NCI-H1417 (cell line): Measurements from ENCODE around the gene CNOT6.

Experiments used
- DNase-seq, 3 experiments: peaks; one replicate each; lab custom pipeline; 2025; lab: John Stamatoyannopoulos, UW

The CNOT6 gene

DNA sequence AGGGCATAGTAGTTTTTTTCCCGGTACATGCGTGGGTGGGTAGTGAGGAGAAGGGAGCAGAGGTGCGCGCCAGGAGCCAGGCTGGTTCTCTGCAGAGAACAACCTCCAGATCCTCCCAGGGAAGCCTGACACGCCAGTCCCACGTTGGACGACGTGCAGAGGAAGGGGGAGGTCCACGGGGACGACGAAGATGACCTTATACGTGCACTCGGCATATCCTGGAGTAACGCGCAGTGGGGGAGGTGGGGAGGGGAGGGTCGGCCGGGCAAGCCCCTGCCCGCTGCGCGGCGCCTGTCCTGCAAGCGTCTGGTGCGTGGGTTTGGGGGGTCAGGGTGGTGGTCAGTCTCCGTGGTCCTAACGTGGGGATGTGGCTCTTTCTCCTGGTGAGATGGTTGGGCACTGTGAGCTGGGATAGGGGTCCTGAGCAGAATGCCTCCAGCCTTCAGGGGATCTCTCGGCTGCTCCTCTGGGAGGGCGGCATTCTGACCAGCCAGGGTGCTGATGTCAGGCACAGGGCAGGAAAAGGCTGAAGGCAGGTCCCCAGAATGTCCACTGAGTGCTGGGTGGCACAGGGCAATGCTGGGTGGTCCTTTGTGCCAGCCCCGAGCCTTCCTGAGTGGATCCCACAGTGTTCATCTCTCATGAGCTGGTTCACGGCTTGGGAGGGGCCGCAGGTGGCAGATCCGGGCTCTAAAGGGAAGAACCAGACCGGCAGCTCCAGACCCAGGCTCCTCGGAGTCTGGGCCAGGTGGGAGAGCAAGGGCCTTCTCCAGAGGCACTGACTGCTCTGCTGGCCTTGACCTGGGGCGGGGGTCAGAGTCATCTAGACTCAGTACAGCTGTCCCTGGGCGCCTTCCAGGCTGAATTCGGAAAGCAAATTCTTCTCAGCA lies 107.7 kb downstream of the CNOT6 start:
- DNase-seq = no peak

- no peak for DNase-seq
Observed at GRCh38 chr5:180602481-180603075, 108.4 kb downstream of the CNOT6 start.

GRCh38 chr5:180603076-180603594 lies 109.0 kb downstream of the CNOT6 start:
- no peak for DNase-seq

- DNase-seq = no peak
Observed at GRCh38 chr5:180604271-180604670, 110.1 kb downstream of the CNOT6 start.

GRCh38 chr5:180605554-180606214 lies 111.5 kb downstream of the CNOT6 start:
- DNase-seq = peak in 2 of 3 experiments; percentile 18 to 56

- DNase-seq = no peak
Observed at GRCh38 chr5:180606215-180606785, 112.1 kb downstream of the CNOT6 start.

- no peak for DNase-seq
Observed at GRCh38 chr5:180607861-180608571, 113.8 kb downstream of the CNOT6 start.

DNA sequence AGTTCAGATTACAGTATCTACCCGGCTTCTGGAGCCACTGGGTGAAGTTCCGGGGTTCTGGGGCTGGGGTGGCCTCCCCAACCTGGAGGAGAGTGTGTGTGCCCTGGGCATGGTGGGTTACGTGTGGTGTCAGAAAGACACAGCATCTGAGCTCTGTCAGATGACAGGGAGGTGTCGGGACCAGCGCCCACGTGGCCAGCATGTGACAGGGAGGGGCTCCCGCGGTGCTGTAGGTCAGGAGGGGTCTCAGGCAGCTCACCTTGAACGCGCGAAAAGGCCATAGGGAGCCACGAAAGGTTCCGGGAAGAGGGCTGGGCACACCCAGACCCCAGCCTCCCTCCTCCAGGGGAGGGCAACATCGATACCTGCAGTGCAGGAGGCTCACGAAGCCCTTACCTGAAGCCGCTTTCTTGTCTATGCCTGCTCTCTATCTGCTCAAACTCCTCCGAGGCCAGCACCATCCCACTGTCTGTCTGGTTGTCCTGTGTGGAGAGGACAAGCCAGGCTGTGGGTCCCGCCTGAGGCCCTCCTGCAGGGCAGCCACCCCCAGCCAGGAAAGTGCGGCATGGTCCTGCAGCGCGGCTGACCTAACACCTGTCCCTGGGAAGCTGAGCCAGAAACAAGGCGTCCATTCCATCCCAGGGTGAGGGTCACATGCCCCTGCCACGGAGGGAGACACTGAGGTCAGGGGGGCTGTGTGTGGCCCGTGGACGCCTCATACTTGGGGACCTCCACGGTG lies 114.6 kb downstream of the CNOT6 start:
- DNase-seq = no peak

- no peak for DNase-seq
Observed at GRCh38 chr5:180609386-180609785, 115.2 kb downstream of the CNOT6 start.

DNA sequence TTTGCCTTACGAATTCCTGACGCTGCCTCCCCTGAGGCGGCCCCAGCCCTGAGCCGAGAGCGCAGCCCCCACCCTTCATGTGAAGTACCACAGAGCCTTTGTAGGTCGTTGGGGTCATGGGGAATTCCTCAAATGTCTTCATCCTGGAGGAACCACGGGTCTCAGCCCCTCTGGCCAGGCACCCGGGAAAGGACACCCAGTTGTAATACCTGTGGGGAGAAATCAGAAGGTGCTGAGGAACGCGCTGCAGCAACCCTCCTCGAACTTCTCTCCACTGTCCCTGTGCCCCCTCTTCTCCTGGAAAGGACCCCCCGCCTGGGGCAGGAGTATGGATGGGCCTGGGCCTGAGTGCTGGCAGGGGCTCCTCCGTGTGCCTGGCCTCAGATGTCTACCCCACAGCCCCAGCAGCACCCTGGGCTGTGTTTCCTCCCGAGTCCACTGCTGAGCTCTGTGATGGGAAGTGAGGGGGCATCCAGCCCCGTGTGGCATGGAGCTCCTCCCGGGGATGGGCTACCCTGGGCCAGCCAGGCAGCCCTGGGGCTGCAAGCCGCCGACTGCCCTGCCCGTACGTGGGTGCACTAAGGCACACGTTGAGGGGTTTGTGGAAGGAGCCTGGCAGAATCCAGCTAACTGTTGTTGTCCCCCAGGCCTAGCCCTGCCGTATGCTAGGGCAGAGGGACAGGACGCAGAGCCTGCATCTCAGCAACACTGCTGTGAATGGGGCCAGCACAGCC lies 115.8 kb downstream of the CNOT6 start:
- DNase-seq = no peak

DNA sequence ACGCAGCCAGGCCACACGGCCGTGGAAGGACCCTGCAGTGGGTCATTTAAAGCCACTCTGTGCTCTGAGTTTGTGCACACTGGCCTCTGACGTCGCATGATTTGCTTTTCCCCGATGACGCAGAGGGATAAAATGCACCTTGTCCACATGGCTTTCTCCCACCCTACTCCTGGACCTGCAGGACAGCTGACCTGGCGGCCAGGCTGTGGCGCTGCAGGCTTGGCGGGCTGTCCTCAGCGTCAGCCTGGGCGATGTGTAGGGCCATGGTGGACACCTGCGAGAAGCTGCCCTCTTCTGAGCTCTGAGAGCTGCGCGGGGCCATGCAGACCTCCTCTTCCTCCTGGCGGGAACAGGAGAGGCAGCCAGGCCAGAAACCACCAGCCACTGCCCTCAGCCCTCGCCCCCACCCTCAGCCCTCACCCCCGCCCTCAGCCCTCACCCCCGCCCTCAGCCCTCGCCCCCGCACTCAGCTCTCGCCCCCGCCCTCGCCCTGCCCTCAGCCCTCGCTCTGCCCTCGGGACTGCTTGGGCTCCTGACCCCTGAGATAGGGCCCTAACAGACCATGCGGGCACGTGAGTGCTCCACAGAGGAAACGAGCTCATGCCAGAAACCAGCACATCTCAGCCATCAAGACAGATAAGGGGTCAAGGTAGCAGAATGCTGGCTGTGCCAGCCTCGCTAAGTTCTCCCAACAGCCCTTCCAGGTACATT lies 117.1 kb downstream of the CNOT6 start:
- DNase-seq = peak in 1 of 3 experiments; percentile 10

GRCh38 chr5:180612683-180613082 lies 118.5 kb downstream of the CNOT6 start:
- DNase-seq = no peak

GRCh38 chr5:180613188-180613813 lies 119.1 kb downstream of the CNOT6 start:
- DNase-seq = no peak

DNA sequence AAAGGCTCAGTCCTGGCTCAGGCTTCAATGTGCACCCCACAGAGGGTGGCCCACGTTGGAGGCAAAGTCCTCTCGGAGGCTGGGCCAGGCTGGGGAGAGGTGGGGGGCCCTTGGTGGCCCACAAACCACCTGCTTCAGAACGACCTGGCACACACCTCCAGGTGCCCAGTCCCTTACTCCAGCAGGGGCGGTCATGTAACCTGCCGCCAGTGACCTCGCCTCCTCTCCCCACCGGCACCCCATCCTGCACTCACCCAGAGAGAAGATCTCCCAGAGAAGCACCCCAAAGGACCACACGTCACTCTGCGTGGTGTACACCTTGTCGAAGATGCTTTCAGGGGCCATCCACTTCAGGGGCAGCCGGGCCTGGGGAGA lies 119.6 kb downstream of the CNOT6 start:
- DNase-seq = no peak

- DNase-seq = no peak
Observed at GRCh38 chr5:180618487-180618828, 124.3 kb downstream of the CNOT6 start.

DNA sequence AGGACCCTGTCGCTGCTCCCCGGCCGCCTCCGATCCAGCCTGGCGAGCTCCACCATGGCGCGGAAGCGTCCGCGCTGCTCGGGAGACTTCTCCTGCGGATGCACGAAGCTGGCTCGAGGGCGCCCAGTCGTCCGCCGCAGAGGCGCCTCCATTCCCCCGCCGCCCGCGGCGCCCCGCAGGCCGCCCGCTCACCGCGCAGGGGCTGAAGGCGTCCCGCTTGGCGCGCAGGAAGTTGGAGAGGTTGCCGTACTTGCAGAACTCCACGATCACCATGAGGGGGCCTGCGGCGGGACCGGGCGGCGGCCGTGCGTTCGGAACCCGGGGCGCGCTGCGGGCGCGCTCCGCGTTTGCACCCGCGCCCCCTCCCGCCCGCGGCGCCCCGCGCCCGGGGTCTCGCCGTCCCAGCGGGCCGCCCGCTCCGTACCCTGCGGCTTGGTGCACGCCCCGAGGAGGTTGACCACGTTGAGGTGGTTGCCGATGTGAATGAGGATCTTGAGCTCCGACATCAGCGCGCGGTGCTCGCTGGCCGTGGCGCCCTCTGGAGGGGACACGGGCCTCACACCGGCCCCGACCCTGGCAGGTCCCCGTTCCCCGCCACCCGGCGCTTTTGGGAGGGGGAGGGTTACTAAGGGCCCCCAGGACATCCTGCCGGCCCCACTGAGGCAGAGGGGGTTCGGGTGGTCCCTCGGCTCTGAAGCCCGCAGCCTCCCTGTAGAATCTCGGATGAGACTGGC lies 124.8 kb downstream of the CNOT6 start:
- DNase-seq = peak in 1 of 3 experiments; percentile 20

DNA sequence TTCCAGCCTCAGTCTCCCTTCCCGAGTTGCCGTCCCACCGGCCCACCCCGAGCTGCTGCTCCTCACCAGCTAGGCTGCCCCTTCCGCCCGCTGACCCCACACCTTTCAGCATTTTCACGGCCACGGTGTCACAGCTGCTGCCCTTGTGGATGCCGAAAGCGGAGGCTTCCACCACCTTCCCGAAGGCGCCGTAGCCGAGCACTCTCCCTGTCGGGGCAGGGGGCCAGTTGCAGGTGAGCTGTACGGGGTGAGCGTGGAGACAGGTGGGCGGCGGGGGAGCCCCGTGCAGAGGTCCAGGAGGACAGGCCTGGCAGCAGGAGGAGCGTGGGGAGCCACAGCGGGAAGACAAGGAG lies 125.4 kb downstream of the CNOT6 start:
- no peak for DNase-seq

DNA sequence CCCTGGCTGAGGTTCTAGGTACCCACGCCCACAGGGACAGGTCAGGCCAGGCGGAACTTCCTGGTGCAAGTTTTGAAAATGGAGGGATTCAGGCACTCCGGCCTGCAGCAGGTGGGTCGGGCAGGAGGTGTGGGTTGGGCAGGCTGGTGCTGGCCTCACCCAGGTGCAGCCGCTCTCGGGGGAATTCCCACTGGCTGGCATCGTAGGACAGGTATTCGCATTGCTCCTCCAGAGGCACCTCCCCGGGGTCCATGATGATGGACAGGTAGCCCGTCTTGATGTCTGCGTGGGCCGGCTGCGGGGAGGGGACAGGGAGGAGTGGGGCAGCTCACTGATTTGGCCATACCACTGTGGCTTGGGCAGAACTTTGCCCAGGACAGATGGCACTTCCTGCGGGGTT lies 125.8 kb downstream of the CNOT6 start:
- DNase-seq = no peak

DNA sequence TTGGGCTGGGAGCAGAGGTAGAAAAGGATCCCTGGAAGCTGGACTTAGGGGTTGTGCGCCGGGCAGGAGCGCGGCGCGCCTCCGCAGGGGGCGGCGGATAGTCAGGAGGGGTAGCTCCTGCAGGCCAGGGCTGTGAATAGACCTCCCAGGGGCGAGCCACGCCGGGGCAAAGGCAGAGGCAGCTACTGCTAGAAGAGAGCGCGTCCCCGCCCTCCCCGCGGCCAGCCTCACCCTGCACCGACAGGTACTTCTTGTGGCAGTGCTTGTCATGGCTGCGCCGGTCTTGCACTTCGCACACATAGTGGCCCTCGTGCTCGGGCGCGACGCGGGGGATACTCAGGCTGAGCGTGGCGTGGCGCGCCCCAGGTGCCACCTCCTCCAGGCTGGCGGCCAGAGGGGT lies 127.1 kb downstream of the CNOT6 start:
- no peak for DNase-seq
